Activated naive CD4-positive, alpha-beta T cell treated with anti-CD3 and anti-CD28 coated beads for 36 hours (primary cell): ENCODE data around the gene ALDH2. TPM values are rescaled to one million over a fixed set of nuclear protein-coding genes. Genes with fewer than 3 reads are reported as not detected.
"Not testable (repeated sequence)": the region's sequence is repeated elsewhere in the genome, so short reads cannot be mapped to it uniquely, and the experiment has no call there.

ENCODE experiments used
- CTCF ChIA-PET: fragments of 350-600 bp; sonication (Branson Sonifier 250); formaldehyde crosslinking; loops from one replicate; lab custom pipeline; 2021; ENCODE audit warnings: antibody characterized with exemption; lab: Charles Lee
- DNase-seq: peaks from one replicate; pipeline ENCODE4 v3.0.0-alpha.2; 2020
- H3K27ac Mint-ChIP-seq: one replicate; pipeline ENCODE4 v1.8.0; 2021; ENCODE audit warnings: mild to moderate bottlenecking, mixed read lengths
- H3K27me3 Mint-ChIP-seq: one replicate; pipeline ENCODE4 v1.8.0; 2021; ENCODE audit warnings: low read depth, mixed read lengths
- H3K36me3 Mint-ChIP-seq: one replicate; pipeline ENCODE4 v1.8.0; 2021; ENCODE audit warnings: low read depth, mixed read lengths
- H3K4me1 Mint-ChIP-seq: one replicate; pipeline ENCODE4 v1.8.0; 2021; ENCODE audit warnings: low read depth, mixed read lengths
- H3K4me3 Mint-ChIP-seq: one replicate; pipeline ENCODE4 v1.8.0; 2021; ENCODE audit warnings: mild to moderate bottlenecking, moderate library complexity, mixed read lengths
- H3K9me3 Mint-ChIP-seq: one replicate; pipeline ENCODE4 v1.8.0; 2021; ENCODE audit warnings: mixed read lengths
- intact Hi-C: fragments of 100-400 bp; cut with micrococcal nuclease; formaldehyde crosslinking; loops from one replicate; pipeline ENCODE4 v1.15.1; 2023
- total RNA-seq, 2 experiments: library from RNA; stranded (reverse); gene quantifications; one replicate each; pipeline ENCODE4 v1.2.3, GENCODE V29; 2021

ALDH2 gene
- total RNA-seq, 2 experiments from 2014 or later, result 4.0 to 4.6 TPM

GRCh38 chr12:111822886-111823285 lies 56.2 kb downstream of the ALDH2 start:
- Mint-ChIP-seq H3K27ac (no peak overlapping the region), H3K27me3 (peaks cover 9% of the 10 kb centered on the region), H3K9me3 (no peaks in the 10 kb centered on the region), H3K36me3 (no peaks in the 10 kb centered on the region), H3K4me3 (no peak overlapping the region), H3K4me1 (no peaks in the 10 kb centered on the region)
- CTCF ChIA-PET, result interaction anchor here (2.3 kb wide), 1 partner anchor 10 kb away, joined by 10 read pairs; no protein-coding TSS in a partner anchor
- intact Hi-C loops, result loop anchor here (5.0 kb wide), 1 partner anchor 564 kb away; no protein-coding TSS in a partner anchor
- DNase-seq, result no peak

- intact Hi-C loops, result loop anchor here (5.0 kb wide), 1 partner anchor 563 kb away; no protein-coding TSS in a partner anchor
- H3K36me3 Mint-ChIP-seq, result no peaks in the 10 kb centered on the region
- CTCF ChIA-PET, result interaction anchor here (0.9 to 2.3 kb wide), 2 partner anchors 11 to 71 kb away, joined by 3 to 10 read pairs; no protein-coding TSS in a partner anchor
- no peaks in the 10 kb centered on the region for H3K4me1 Mint-ChIP-seq
- peaks cover 9% of the 10 kb centered on the region for H3K27me3 Mint-ChIP-seq
- H3K9me3 Mint-ChIP-seq, result no peaks in the 10 kb centered on the region
- no peak overlapping the region for H3K27ac Mint-ChIP-seq
- no peak overlapping the region for H3K4me3 Mint-ChIP-seq
- DNase-seq, result no peak
Measured at GRCh38 chr12:111823891-111824290, 57.2 kb downstream of the ALDH2 start.

GRCh38 chr12:111824312-111824711 lies 57.6 kb downstream of the ALDH2 start:
- H3K4me1 Mint-ChIP-seq, DNase-seq, H3K4me3 Mint-ChIP-seq, H3K36me3 Mint-ChIP-seq, H3K9me3 Mint-ChIP-seq, H3K27ac Mint-ChIP-seq, H3K27me3 Mint-ChIP-seq: not testable (repeated sequence)
- CTCF ChIA-PET, result interaction anchor here (0.9 kb wide), 1 partner anchor 71 kb away, joined by 3 read pairs; no protein-coding TSS in a partner anchor
- intact Hi-C loops, result loop anchor here (5.0 kb wide), 1 partner anchor 563 kb away; no protein-coding TSS in a partner anchor

GRCh38 chr12:111825509-111825908 lies 58.8 kb downstream of the ALDH2 start:
- Mint-ChIP-seq H3K4me1 (no peaks in the 10 kb centered on the region), H3K4me3 (no peak overlapping the region), H3K36me3 (no peaks in the 10 kb centered on the region), H3K27ac (no peak overlapping the region), H3K27me3 (peaks cover 9% of the 10 kb centered on the region), H3K9me3 (no peaks in the 10 kb centered on the region)
- no peak for DNase-seq
- intact Hi-C loops, result no loop called here
- CTCF ChIA-PET, result interaction anchor here (2.8 to 3.2 kb wide), 2 partner anchors 10 to 12 kb away, joined by 7 to 12 read pairs; no protein-coding TSS in a partner anchor

- no peak overlapping the region for H3K27ac Mint-ChIP-seq
- CTCF ChIA-PET, result interaction anchor here (0.6 to 3.2 kb wide), 3 partner anchors 11 to 28 kb away, joined by 4 to 12 read pairs (median 7); no protein-coding TSS in a partner anchor
- intact Hi-C loops, result no loop called here
- H3K27me3 Mint-ChIP-seq, result peaks cover 9% of the 10 kb centered on the region
- no peaks in the 10 kb centered on the region for H3K36me3 Mint-ChIP-seq
- no peak for DNase-seq
- no peak overlapping the region for H3K4me3 Mint-ChIP-seq
- no peaks in the 10 kb centered on the region for H3K4me1 Mint-ChIP-seq
- H3K9me3 Mint-ChIP-seq, result no peaks in the 10 kb centered on the region
Measured at GRCh38 chr12:111826316-111826715, 59.6 kb downstream of the ALDH2 start.

- no peak for DNase-seq
- CTCF ChIA-PET, result interaction anchor here (2.8 to 3.2 kb wide), 2 partner anchors 12 to 14 kb away, joined by 7 to 12 read pairs; no protein-coding TSS in a partner anchor
- Mint-ChIP-seq H3K27ac (no peak overlapping the region), H3K27me3 (peaks cover 6% of the 10 kb centered on the region), H3K4me3 (no peak overlapping the region), H3K36me3 (no peaks in the 10 kb centered on the region), H3K4me1 (no peaks in the 10 kb centered on the region), H3K9me3 (no peaks in the 10 kb centered on the region)
- intact Hi-C loops, result no loop called here
Measured at GRCh38 chr12:111826992-111827391, 60.3 kb downstream of the ALDH2 start.

- H3K4me1 Mint-ChIP-seq, result no peaks in the 10 kb centered on the region
- no peak for DNase-seq
- no peaks in the 10 kb centered on the region for H3K36me3 Mint-ChIP-seq
- no peak overlapping the region for H3K4me3 Mint-ChIP-seq
- peaks cover 6% of the 10 kb centered on the region for H3K9me3 Mint-ChIP-seq
- intact Hi-C loops, result no loop called here
- CTCF ChIA-PET, result interaction anchor here (2.8 to 3.2 kb wide), 2 partner anchors 13 to 15 kb away, joined by 7 to 12 read pairs; no protein-coding TSS in a partner anchor
- H3K27ac Mint-ChIP-seq, result no peak overlapping the region
- no peaks in the 10 kb centered on the region for H3K27me3 Mint-ChIP-seq
Measured at GRCh38 chr12:111827907-111828306, 61.2 kb downstream of the ALDH2 start.

GRCh38 chr12:111828338-111828979 lies 61.7 kb downstream of the ALDH2 start:
- DNase-seq, result no peak
- intact Hi-C loops, result no loop called here
- Mint-ChIP-seq H3K36me3 (no peaks in the 10 kb centered on the region), H3K4me1 (no peaks in the 10 kb centered on the region), H3K27ac (no peak overlapping the region), H3K27me3 (no peaks in the 10 kb centered on the region), H3K4me3 (no peak overlapping the region), H3K9me3 (peaks cover 9% of the 10 kb centered on the region)
- CTCF ChIA-PET, result interaction anchor here (3.2 kb wide), 1 partner anchor 15 kb away, joined by 12 read pairs; no protein-coding TSS in a partner anchor

GRCh38 chr12:111829635-111830034 lies 62.9 kb downstream of the ALDH2 start:
- H3K27me3 Mint-ChIP-seq, H3K9me3 Mint-ChIP-seq, intact Hi-C loops, H3K27ac Mint-ChIP-seq, H3K4me3 Mint-ChIP-seq, CTCF ChIA-PET, DNase-seq, H3K36me3 Mint-ChIP-seq, H3K4me1 Mint-ChIP-seq: not testable (repeated sequence)

- Mint-ChIP-seq H3K4me1 (peaks cover 26% of the 10 kb centered on the region), H3K36me3 (peaks cover 16% of the 10 kb centered on the region)
- H3K27me3 Mint-ChIP-seq, H3K4me3 Mint-ChIP-seq, DNase-seq, H3K9me3 Mint-ChIP-seq, intact Hi-C loops, CTCF ChIA-PET, H3K27ac Mint-ChIP-seq: not testable (repeated sequence)
Measured at GRCh38 chr12:111834740-111835386, 68.1 kb downstream of the ALDH2 start.

- intact Hi-C loops, H3K27me3 Mint-ChIP-seq, H3K4me3 Mint-ChIP-seq, H3K9me3 Mint-ChIP-seq, DNase-seq, H3K27ac Mint-ChIP-seq: not testable (repeated sequence)
- Mint-ChIP-seq H3K4me1 (peaks cover 34% of the 10 kb centered on the region), H3K36me3 (peaks cover 24% of the 10 kb centered on the region)
- CTCF ChIA-PET, result interaction anchor here (0.7 kb wide), 1 partner anchor 16 kb away, joined by 3 read pairs; no protein-coding TSS in a partner anchor
Measured at GRCh38 chr12:111835531-111836181, 68.9 kb downstream of the ALDH2 start.

GRCh38 chr12:111838353-111838752 lies 71.6 kb downstream of the ALDH2 start:
- H3K9me3 Mint-ChIP-seq, result no peaks in the 10 kb centered on the region
- CTCF ChIA-PET, result no interaction called here
- no peak overlapping the region for H3K27ac Mint-ChIP-seq
- H3K4me1 Mint-ChIP-seq, result peaks cover 44% of the 10 kb centered on the region
- no peak for DNase-seq
- intact Hi-C loops, result no loop called here
- peaks cover 32% of the 10 kb centered on the region for H3K36me3 Mint-ChIP-seq
- H3K4me3 Mint-ChIP-seq, result no peak overlapping the region
- no peaks in the 10 kb centered on the region for H3K27me3 Mint-ChIP-seq
